Measurements from ENCODE around the gene USP33. TPM values are rescaled to one million over a fixed set of nuclear protein-coding genes. Genes with fewer than 3 reads are reported as not detected.
"Not testable (repeated sequence)": the region's sequence is repeated elsewhere in the genome, so short reads cannot be mapped to it uniquely, and the experiment has no call there.

USP33 gene
- total RNA-seq, 1 donor from 2014 or later = 24.2 TPM

DNA sequence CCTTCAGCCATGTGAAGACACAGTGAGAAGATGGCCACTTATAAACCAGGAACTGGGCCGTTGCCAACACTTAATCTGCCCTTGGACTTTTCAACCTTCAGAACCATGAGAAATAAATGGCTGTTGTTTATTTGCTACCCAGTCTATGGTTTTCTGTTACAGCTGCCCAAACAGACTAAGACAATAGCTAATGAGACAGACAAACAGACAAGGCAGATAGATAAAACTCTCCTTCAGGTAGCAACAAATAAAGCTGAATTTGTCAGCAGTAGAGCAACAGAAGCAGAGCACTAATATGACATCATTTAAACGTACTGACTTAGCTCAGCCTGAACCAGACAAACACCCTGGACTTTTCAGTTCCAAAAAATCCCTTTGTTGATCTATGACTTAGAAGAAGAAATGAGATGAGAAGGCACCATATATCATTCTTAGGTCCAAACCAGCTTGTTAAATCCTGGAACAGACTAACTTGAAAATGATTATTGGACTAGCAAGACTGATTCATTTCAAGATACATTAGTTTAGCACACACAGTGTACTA is 104.1 kb downstream of the USP33 start:
- no peak overlapping the region for H3K27ac ChIP-seq (replicated peaks)
- H3K9me3 ChIP-seq (replicated peaks) = peaks cover 13% of the 10 kb centered on the region
- H3K4me1 ChIP-seq = peaks cover 10% of the 10 kb centered on the region
- no peaks in the 10 kb centered on the region for H3K27me3 ChIP-seq (ENCODE audit: low read depth)
- DNase-seq = no peak
- no peaks in the 10 kb centered on the region for H3K36me3 ChIP-seq
- H3K4me3 ChIP-seq = no peak overlapping the region
- no peak for TF ChIP-seq CTCF (IDR thresholded peaks at IDR 0.05; ENCODE audit: borderline replicate concordance)
- intact Hi-C loops (cut with micrococcal nuclease) = no loop called here

GRCh38 chr1:77652970-77653516 is 106.6 kb downstream of the USP33 start:
- H3K4me1 ChIP-seq = peaks cover 10% of the 10 kb centered on the region
- H3K9me3 ChIP-seq (replicated peaks) = peaks cover 37% of the 10 kb centered on the region
- no peak overlapping the region for H3K4me3 ChIP-seq
- TF ChIP-seq CTCF (IDR thresholded peaks at IDR 0.05; ENCODE audit: borderline replicate concordance) = no peak
- DNase-seq = no peak
- peaks cover 6% of the 10 kb centered on the region for H3K36me3 ChIP-seq
- H3K27ac ChIP-seq (replicated peaks) = no peak overlapping the region
- intact Hi-C loops (cut with micrococcal nuclease) = no loop called here
- no peaks in the 10 kb centered on the region for H3K27me3 ChIP-seq (ENCODE audit: low read depth)

GRCh38 chr1:77652268-77652667 is 107.4 kb downstream of the USP33 start:
- no peak for DNase-seq
- intact Hi-C loops (cut with micrococcal nuclease) = no loop called here
- H3K36me3 ChIP-seq = peaks cover 6% of the 10 kb centered on the region
- no peaks in the 10 kb centered on the region for H3K27me3 ChIP-seq (ENCODE audit: low read depth)
- H3K27ac ChIP-seq (replicated peaks) = no peak overlapping the region
- H3K4me1 ChIP-seq = peaks cover 10% of the 10 kb centered on the region
- H3K9me3 ChIP-seq (replicated peaks) = peaks cover 39% of the 10 kb centered on the region
- TF ChIP-seq CTCF (IDR thresholded peaks at IDR 0.05; ENCODE audit: borderline replicate concordance) = no peak
- no peak overlapping the region for H3K4me3 ChIP-seq

- no peak overlapping the region for H3K4me3 ChIP-seq
- H3K27ac ChIP-seq (replicated peaks) = no peak overlapping the region
- H3K36me3 ChIP-seq = peaks cover 19% of the 10 kb centered on the region
- DNase-seq = no peak
- H3K4me1 ChIP-seq = peaks cover 10% of the 10 kb centered on the region
- peaks cover 39% of the 10 kb centered on the region for H3K9me3 ChIP-seq (replicated peaks)
- intact Hi-C loops (cut with micrococcal nuclease) = no loop called here
- TF ChIP-seq CTCF (IDR thresholded peaks at IDR 0.05; ENCODE audit: borderline replicate concordance) = no peak
- H3K27me3 ChIP-seq (ENCODE audit: low read depth) = no peaks in the 10 kb centered on the region
Observed at GRCh38 chr1:77649127-77649526, 110.5 kb downstream of the USP33 start.

DNA sequence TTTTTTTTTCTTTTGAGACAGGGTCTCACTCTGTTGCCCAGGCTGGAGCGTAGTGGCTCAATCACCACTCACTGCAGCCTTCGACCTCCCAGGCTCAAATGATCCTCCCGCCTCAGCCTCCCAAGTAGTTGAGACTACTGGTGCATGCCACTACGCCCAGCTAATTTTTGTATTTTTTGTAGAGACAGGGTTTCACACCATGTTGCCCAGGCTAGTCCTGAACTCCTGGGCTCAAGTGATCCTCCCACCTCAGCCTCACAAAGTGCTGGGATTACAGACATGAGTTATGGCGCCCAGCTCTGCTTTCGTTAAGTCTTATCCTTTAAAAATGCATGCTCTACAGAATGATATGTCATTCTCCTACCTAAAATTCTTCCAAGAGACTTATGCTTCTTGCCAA is 113.4 kb downstream of the USP33 start:
- intact Hi-C loops (cut with micrococcal nuclease); H3K4me3 ChIP-seq; H3K4me1 ChIP-seq; H3K27ac ChIP-seq (replicated peaks); DNase-seq; H3K27me3 ChIP-seq (ENCODE audit: low read depth): not testable (repeated sequence)
- H3K9me3 ChIP-seq (replicated peaks) = peaks cover 34% of the 10 kb centered on the region
- H3K36me3 ChIP-seq = peaks cover 19% of the 10 kb centered on the region

Other genes with a start within 250 kb of the USP33 start
- 37.8 TPM for gene ZZZ3, start 77.2 kb downstream of the USP33 start, total RNA-seq
- gene MIGA1, start 19.8 kb upstream of the USP33 start, total RNA-seq = 11.2 TPM
- 391 TPM for gene NEXN, start 128.8 kb upstream of the USP33 start, total RNA-seq
- gene FUBP1, start 219.2 kb upstream of the USP33 start, total RNA-seq = 55.7 TPM
- gene DNAJB4, start 245.1 kb upstream of the USP33 start, total RNA-seq = 118 TPM

Data from left ventricle myocardium inferior (tissue), 1 donor.